G401.6 (cell line): ENCODE results near the gene SLC13A2.
"Not testable (repeated sequence)": the region's sequence is repeated elsewhere in the genome, so short reads cannot be mapped to it uniquely, and the experiment has no call there.

ENCODE experiments used
- FAIRE-seq: peaks from 2 replicates; lab custom pipeline; 2012; peaks lifted over from hg19 to GRCh38; lab: Jason Lieb, UNC

Gene SLC13A2

GRCh38 chr17:28473542-28473941 is at the start of gene SLC13A2:
SLC13A2 (plus strand) TSS chr17:28473644; CDS start chr17:28473713, 69 bp downstream.
- FAIRE-seq = no peak

GRCh38 chr17:28425206-28425605 is 48.2 kb upstream of the SLC13A2 start:
- no peak for FAIRE-seq

GRCh38 chr17:28426081-28426519 is 47.3 kb upstream of the SLC13A2 start:
- FAIRE-seq = no peak

GRCh38 chr17:28427371-28427770 is 46.1 kb upstream of the SLC13A2 start:
- no peak for FAIRE-seq

GRCh38 chr17:28427982-28428381 is 45.5 kb upstream of the SLC13A2 start:
- FAIRE-seq = not testable (repeated sequence)

GRCh38 chr17:28433721-28434120 is 39.7 kb upstream of the SLC13A2 start:
- no peak for FAIRE-seq

- not testable (repeated sequence) for FAIRE-seq
These were observed 39.1 kb upstream of the SLC13A2 start for GRCh38 chr17:28434326-28434725.

GRCh38 chr17:28443901-28444638 is 29.4 kb upstream of the SLC13A2 start:
- no peak for FAIRE-seq

GRCh38 chr17:28446716-28447395 is 26.6 kb upstream of the SLC13A2 start:
- no peak for FAIRE-seq

GRCh38 chr17:28447396-28447760 is 26.1 kb upstream of the SLC13A2 start:
- no peak for FAIRE-seq

- FAIRE-seq = no peak
These were observed 23.6 kb upstream of the SLC13A2 start for GRCh38 chr17:28449859-28450258.

- FAIRE-seq = no peak
These were observed 15.6 kb upstream of the SLC13A2 start for GRCh38 chr17:28457890-28458289.

GRCh38 chr17:28458881-28459280 is 14.6 kb upstream of the SLC13A2 start:
- not testable (repeated sequence) for FAIRE-seq

GRCh38 chr17:28460901-28461300 is 12.5 kb upstream of the SLC13A2 start:
- FAIRE-seq = no peak

GRCh38 chr17:28466001-28466400 is 7.4 kb upstream of the SLC13A2 start:
- FAIRE-seq = no peak

GRCh38 chr17:28466521-28467048 is 6.9 kb upstream of the SLC13A2 start:
- no peak for FAIRE-seq

- no peak for FAIRE-seq
These were observed 5.9 kb upstream of the SLC13A2 start for GRCh38 chr17:28467456-28468025.

- FAIRE-seq = not testable (repeated sequence)
These were observed 5.3 kb upstream of the SLC13A2 start for GRCh38 chr17:28468033-28468735.

GRCh38 chr17:28468781-28469180 is 4.7 kb upstream of the SLC13A2 start:
- no peak for FAIRE-seq

- FAIRE-seq = no peak
These were observed 4.1 kb upstream of the SLC13A2 start for GRCh38 chr17:28469376-28469775.

GRCh38 chr17:28470266-28470913 is 3.1 kb upstream of the SLC13A2 start:
- FAIRE-seq = no peak

- FAIRE-seq = no peak
These were observed 2.5 kb upstream of the SLC13A2 start for GRCh38 chr17:28470914-28471366.
